ENCODE measurements around the gene TTLL6.

DNA sequence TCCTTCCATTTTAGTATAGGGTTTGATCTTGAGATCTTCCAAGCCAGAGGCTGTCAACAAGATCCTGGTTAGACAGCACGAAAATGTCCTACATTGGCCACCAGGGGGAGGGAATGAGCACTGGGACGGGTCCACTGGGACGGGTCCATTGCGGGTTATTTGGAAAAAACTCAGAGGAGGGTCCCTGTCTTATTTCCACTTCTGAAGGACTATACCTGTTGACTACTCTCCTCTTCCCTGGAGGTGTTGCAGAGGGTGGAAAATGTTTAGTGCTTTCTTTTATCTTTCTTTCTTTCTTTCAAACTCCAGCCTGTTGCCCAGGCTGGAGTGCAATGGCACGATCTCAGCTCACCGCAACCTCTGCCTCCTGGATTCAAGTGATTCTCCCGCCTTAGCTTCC lies 2.5 kb downstream of the TTLL6 start:
- TF ChIP-seq, protein P1, sequence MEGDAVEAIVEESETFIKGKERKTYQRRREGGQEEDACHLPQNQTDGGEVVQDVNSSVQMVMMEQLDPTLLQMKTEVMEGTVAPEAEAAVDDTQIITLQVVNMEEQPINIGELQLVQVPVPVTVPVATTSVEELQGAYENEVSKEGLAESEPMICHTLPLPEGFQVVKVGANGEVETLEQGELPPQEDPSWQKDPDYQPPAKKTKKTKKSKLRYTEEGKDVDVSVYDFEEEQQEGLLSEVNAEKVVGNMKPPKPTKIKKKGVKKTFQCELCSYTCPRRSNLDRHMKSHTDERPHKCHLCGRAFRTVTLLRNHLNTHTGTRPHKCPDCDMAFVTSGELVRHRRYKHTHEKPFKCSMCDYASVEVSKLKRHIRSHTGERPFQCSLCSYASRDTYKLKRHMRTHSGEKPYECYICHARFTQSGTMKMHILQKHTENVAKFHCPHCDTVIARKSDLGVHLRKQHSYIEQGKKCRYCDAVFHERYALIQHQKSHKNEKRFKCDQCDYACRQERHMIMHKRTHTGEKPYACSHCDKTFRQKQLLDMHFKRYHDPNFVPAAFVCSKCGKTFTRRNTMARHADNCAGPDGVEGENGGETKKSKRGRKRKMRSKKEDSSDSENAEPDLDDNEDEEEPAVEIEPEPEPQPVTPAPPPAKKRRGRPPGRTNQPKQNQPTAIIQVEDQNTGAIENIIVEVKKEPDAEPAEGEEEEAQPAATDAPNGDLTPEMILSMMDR (IDR thresholded peaks at IDR 0.05; ENCODE audit: insufficient read depth, low read depth, low read length) = peak; percentile 66
- TF ChIP-seq EZH2 (IDR thresholded peaks at IDR 0.05; ENCODE audit: insufficient read depth, low read length) = no peak

Data from astrocyte (in vitro differentiated cells and primary cell).